HG03432 (cell line): ENCODE data around the gene PUM2.

Experiments used
- ATAC-seq: cut with Tn5 transposase; IDR thresholded peaks from one replicate; pipeline ENCODE4 v1.9.1; 2021; ENCODE audit warnings: mild to moderate bottlenecking, moderate library complexity; ENCODE audit not compliant: unreplicated experiment

Gene PUM2

DNA sequence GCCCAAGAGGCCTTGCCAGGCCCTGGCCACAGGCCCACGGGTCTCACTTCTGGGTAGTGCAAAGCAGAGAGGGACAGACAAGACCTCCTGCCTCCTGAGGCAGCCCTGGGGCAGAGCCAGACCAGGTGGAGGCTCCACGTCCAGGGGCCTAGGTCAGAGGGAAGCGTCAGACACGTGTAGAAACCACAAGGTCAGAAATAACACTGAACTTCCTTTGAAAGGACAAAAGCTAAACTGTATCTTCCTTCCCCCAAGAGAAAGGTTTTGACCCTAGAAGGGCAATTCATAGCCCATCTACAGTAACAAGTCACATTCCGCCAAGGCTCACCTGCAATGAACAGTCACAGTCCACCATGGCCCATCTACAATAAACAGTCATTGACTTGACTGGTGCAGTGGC lies 143.6 kb downstream of the PUM2 start:
- peak; percentile 67 for ATAC-seq

DNA sequence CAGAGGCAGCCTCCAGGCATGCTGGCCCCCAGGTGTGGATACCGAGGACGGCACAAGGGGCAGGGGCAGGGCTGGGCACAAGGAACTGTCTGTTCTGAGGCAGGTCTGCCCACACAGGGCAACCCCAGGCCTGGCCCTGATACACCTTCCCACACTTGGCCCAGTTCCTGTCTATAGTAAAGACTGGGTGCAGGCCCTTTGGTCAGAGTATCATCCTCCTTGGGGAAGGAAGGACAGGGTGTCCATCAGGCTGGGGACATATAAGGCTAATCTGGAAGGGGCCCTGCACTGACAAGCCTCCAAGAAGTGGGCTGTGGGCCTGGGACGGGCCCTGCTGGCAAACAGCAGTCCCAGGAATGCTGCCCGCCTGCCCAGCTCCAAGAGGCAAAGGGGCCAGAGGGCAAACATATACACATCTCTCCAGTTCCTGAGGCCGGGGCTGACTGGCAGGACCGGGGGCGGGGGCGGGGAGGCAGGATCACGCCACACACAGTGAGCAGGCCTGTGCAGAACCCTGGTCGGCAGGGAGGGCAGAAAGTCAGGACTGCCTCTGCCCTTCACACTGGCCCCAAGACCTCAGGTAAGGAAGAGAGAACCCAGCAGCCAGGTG lies 144.6 kb downstream of the PUM2 start:
- ATAC-seq: no peak

DNA sequence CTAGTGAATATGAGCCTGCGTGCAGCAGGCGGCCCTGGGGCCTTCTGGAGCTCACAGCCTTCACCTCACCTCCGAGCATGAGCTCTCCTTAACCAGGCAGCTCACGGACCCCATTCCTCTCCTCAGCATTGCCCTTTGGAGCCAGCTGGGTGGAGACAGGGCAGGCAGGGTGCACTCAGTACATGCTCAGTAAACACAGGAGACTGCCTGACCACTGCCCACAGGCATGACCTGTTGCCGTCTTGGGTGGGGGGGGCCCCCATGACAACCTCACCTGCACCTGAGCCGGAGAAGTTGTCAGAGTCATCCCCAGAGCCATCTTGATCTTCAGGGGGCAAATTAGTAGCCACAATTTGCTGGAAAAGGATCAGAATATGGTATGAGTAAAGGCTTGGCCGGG lies 145.6 kb downstream of the PUM2 start:
- no peak for ATAC-seq

DNA sequence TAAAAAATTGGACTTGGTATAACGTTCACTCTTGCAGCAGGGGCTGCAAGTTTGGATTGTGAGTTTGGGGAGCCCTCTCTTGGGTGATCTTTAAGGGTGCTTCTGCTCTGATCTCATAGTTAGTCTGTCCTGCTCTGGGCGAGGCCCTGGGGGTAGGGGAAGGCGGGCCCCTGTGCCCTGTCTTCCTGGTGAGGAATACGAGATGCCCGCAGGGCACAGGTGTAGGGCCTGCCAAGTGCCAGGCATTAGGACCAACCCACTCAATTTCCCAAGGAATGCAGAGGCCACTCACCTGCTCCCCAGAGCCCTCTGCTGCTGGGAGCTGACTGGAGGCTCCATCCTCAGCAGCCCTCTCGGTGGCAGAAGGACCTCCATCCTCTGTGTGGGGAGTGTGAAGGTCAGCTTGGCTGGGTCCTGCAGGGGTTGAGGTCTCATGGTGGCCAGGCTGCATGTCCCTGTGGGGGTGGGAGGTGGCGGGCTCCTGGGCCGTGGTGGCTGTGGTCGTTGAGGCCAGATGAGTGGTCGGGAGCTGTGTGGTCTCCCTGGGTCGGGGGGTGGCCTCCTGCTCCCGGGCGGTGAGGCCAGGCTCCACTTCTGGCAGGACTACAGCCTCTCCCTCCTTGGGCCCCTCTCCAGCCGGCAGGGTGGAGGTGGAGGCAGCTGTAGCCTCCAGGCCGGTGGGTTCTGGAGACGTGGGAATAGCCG lies 147.0 kb downstream of the PUM2 start:
- no peak for ATAC-seq

DNA sequence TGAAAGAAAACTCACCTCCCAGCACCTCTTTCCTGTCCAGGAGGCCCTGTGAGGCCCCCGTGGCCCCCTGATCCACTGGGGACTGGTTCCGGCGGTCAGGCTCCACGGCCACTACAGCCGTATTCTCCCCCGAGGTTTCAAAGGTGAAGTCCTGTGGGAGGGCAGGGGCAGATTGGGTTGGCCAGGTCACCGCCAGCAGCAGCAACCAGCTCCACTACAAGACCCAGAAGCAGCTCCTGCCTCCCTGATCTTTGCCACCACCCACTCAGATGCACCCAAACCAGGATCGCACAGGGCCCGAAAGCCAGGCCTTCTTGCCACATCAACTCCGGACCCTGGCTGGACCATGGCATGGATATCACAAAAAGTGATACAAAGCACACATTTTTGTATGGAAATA lies 147.6 kb downstream of the PUM2 start:
- ATAC-seq: no peak

DNA sequence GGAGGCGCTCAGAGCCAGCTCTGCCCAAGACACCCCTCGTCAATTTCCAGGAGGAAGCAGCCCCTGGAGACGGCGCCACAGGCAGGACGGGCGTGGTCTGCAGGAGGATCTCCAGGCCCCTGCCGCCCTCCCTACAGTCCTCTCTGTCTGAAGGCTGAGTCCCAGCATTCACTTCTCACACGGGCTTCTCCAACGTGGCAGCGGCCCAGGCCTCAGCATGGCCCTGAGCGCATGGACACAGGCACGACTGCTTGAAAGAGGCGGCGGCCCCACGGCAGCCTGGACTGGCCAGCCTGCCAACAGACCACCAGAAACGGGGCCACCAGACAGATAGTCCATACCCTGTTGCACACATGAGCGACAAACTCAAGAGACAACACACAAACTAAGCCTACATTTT lies 149.0 kb downstream of the PUM2 start:
- ATAC-seq: no peak

DNA sequence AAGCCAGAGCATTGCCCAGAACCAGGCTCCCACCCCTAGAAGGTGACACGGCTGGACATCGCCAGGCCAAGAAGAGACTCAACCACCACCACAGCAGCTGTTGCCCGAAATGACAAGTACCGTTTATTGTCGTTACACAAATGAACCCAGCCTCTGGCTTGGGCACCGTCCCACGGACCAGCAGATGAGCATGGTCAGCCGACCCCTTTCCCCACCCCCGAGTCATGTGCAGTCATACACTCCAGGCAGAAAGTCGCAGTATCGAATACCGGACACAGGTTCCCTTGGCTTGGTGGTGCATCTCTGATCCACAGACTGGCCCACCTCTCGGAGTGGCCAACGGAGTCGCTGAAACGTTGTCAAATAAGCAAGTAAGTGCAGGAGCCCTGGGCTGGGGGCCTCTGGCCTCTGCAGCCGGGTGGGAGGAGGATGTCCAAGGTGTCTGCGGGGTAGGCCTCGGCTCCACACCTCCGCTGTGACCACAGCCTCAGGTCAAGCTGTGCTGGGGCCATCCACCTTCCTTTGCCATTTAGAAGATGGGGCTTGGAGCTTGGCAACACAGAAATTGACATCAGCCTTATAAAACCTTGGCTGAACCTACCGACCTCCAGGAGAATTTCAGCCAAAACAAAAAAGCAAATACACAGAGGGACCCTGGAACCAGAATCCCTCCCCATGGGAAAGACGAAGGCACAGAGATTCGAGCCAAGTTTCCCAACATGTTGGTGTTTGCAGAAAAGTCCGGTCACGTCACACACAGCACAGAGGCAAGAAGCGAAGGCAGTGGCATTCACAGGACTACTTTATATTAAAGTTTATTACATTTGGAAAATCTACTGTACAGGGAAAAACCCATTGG lies 149.7 kb downstream of the PUM2 start:
- ATAC-seq: no peak

DNA sequence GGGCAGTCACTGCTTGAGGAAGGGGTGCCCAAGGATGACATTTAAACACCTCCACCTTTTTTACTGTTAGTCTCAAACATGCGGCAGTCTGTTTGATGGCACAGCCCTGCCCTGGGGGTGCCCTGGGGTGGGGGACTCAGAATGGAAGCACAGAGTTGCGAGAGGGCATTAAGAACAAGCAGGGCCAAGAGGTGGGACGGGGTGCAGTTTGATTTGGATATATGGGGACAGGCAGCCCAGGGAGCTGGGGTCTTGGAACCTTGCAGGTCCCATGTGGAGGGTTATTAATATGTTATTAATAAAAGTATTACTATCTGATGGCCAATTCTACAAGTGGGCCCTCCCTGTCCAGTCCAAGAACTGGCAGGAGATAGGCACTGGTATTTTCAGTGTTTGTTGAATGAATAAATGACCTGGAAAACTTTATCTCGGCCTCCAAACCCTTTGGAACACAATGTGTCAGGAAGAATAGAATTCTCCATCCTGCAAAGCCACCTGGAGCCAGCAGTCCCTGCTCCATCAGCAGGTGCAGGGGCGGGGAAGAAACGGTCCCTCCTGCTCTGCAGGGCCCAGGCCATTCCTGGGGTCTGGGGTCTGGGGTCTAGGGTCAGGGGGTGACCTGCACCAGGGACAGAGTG lies 150.9 kb downstream of the PUM2 start:
- no peak for ATAC-seq

DNA sequence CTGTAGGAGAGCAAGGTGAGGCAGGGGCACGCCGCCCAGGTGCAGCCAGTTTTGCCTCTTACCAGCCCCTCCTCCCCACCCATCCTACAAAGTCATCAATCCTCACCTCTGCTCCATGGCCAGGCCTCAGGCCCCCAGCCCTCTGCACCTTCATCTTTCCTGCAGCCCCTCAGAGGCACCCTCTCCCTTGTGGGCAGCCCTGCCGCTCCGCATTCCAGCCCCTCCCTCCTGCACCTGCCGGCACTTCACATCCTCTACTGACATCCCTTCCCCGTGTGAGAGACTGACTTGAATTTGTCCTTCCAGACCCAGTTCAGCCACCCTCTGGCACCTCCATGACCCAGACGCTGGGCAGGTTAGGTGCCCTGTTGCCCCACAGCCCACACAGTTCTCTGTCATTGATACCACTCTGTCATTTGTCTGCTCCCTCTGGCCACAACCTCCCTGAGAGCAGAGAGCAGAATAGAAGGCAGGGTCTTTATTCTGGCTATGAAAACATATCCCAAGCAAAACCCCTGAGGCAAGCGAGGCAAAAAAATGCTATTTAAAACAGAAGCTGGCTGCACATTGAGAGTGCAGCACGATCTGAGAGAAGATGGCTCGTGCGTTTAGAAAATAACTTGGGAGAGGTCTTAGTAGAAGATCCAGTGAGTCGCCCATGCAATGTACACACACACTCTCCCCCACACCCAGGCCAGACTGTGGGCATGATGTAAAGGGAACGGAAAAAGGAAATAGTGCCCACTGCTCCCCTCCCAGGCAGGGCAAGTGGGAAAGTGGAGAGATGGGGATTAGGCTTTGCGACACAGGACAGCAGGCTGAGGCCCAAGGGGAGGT lies 151.6 kb downstream of the PUM2 start:
- no peak for ATAC-seq
